Measurements from ENCODE around the gene NODAL.

DNA sequence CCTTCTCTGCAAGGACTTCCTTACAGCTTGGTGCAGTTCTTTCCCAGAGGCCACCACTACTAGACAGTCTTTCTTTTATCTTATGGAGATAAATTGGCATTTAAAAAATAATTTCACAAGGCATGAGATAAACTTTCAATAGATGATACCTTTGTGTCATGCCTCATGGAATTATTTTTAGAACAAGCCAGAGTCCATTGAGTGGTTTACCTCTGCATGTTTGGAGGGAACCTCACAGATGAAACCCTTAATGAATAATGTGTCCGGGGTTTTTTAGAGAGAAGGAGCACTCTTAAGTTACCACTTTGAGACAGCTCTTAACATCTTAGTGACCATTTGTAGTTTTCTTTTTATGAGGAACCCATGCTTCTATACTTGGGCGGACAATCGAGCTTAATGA lies 17.2 kb downstream of the NODAL start:
- TF ChIP-seq JUND (IDR thresholded peaks at IDR 0.05) = no peak
- TF ChIP-seq, protein P1, sequence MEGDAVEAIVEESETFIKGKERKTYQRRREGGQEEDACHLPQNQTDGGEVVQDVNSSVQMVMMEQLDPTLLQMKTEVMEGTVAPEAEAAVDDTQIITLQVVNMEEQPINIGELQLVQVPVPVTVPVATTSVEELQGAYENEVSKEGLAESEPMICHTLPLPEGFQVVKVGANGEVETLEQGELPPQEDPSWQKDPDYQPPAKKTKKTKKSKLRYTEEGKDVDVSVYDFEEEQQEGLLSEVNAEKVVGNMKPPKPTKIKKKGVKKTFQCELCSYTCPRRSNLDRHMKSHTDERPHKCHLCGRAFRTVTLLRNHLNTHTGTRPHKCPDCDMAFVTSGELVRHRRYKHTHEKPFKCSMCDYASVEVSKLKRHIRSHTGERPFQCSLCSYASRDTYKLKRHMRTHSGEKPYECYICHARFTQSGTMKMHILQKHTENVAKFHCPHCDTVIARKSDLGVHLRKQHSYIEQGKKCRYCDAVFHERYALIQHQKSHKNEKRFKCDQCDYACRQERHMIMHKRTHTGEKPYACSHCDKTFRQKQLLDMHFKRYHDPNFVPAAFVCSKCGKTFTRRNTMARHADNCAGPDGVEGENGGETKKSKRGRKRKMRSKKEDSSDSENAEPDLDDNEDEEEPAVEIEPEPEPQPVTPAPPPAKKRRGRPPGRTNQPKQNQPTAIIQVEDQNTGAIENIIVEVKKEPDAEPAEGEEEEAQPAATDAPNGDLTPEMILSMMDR (IDR thresholded peaks at IDR 0.05 in 2 of 3, conservative IDR thresholded peaks at IDR 0.05 in 1 of 3; ENCODE audit: borderline replicate concordance in 1 of 3, insufficient read depth in 1 of 3, low read depth in 2 of 3, low read length in 2 of 3) = no peak

Measured in HCT116 (cell line).